GM12801 (cell line): ENCODE data around the gene VWC2L.

Experiments
- TF ChIP-seq, protein P1 (sequence below): IDR thresholded peaks from one replicate; pipeline ENCODE4 v1.5.1; 2011; ENCODE audit warnings: control low read depth; ENCODE audit not compliant: insufficient read length; ENCODE audit errors: extremely low read depth

The VWC2L gene

DNA sequence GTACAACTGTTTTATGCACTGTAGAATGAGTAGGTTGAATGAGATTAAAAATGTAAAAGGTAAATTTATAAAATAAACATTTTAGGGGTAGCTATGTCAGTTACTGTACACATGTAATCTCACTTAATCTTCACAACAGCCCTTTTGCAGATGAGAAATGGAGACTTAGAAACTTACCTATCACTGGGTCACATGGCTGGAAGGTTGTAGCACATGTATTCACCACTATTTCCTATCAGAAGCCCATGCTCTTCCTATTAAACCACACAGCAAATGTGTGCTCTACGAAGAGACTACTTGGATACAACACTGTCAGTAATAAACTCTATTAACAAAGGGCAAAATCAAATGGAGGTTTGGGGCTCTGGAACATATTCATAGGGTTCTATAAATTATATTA lies 60.5 kb downstream of the VWC2L start:
- TF ChIP-seq, protein P1, sequence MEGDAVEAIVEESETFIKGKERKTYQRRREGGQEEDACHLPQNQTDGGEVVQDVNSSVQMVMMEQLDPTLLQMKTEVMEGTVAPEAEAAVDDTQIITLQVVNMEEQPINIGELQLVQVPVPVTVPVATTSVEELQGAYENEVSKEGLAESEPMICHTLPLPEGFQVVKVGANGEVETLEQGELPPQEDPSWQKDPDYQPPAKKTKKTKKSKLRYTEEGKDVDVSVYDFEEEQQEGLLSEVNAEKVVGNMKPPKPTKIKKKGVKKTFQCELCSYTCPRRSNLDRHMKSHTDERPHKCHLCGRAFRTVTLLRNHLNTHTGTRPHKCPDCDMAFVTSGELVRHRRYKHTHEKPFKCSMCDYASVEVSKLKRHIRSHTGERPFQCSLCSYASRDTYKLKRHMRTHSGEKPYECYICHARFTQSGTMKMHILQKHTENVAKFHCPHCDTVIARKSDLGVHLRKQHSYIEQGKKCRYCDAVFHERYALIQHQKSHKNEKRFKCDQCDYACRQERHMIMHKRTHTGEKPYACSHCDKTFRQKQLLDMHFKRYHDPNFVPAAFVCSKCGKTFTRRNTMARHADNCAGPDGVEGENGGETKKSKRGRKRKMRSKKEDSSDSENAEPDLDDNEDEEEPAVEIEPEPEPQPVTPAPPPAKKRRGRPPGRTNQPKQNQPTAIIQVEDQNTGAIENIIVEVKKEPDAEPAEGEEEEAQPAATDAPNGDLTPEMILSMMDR, result no peak

DNA sequence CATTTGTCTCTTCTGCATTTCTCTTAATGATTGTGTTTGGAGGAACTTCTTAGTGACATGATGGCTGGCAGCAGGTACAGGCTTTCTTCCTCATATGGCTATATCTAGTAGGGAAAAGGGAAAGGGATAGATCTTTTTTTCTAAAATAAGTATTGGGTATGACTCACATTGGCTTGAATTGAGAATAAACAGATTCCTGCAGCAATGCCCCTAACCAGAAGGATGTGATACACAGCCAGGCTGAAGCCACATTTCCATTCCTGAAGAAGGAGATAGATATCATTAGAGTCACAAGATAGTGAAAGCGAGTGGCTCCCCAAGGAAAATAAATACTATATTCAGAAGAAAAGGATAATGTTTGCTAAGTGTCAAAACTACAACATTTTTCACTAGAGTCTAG lies 61.1 kb downstream of the VWC2L start:
- TF ChIP-seq, protein P1, result no peak

DNA sequence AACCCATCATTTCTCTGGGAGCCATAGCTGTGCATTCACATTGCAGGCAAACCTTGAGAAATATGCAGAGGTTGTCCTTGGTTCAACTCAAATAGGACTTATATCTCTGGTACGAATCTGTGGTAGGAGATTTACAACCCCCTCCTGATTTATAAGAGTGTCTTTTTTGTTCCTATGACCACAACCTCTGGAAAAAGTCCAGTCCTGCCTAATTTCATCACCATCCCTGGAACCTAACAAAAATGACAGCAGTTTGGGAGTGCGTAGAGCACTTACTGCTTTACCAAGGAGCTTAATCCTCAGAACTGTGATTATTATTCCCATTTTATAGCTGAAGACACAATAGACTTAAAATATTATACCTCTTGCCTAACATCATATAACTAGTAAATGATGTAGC lies 66.5 kb downstream of the VWC2L start:
- TF ChIP-seq, protein P1, result no peak

DNA sequence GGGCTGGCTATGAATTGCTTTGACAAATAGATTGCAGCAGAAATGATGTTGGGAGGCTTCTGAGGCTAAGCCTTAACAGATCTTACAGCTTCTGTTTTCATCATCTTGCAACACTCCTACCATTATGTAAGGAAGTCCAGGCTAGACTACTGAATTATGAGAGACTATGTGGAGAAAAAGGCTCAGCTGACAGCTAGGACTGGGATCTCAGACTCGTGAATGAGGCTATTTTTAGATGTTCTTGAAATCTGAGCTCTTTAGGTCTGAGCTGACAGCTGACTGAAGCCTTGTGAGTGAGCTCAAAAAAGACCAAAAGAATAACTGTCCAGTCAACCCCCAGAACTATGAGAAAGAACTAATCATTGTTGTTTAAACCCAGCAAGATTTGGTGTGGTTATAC lies 70.3 kb downstream of the VWC2L start:
- TF ChIP-seq, protein P1, result no peak

DNA sequence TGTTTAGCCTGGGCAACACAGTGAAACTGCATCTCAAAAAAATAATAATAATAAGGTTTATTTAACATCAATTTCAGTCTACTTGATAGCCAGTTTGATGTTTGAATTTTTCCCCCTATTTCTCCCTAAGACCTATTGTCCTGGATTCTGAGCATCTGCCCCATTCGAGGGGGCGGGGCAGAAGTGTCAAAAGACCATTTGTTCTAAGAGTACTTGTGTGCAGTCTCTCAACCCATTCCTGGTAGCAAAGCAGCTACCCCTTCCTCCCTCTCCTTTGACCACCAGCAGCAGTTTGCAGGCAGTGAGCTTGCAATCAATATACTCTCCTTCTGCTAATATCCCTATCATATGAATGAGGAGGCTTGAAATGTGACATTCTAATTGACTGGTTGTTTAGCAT lies 71.9 kb downstream of the VWC2L start:
- TF ChIP-seq, protein P1, result no peak

DNA sequence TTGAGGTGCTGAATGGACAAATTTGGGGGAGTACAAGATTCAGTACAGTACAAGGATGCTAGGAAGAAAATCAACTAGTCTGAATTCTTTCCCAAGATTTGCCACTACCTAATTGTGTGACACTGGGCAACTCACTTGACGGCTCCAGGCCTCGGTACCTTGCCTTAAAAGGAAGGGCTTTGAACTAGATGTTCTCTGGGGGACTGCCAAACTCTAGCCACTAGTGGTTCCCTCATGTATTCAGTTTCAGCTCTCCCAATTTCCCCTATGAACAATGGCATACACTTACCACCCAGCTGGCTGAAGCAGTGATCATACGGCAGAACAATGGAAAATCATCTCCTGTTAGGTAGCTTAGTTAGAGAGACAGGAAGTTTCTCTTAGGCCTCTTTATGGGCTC lies 73.4 kb downstream of the VWC2L start:
- TF ChIP-seq, protein P1, result no peak

DNA sequence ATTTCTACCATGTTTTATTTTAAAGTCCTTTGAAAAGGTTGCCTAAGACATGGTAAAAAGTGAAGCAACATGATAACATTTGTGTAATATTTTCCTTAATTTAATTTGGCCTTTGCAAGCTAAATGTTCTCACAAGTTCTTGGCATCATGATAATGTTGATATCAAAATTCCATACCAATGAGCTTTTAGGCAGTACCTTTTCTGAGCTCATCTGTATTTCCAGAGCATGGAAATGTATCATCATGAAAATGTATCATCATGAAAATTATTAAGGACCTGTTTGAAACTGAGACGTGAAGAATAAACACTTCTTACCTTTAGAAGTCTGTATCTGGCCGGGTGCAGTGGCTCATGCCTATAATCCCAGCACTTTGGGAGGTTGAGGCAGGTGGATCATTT lies 73.8 kb downstream of the VWC2L start:
- TF ChIP-seq, protein P1, result no peak

DNA sequence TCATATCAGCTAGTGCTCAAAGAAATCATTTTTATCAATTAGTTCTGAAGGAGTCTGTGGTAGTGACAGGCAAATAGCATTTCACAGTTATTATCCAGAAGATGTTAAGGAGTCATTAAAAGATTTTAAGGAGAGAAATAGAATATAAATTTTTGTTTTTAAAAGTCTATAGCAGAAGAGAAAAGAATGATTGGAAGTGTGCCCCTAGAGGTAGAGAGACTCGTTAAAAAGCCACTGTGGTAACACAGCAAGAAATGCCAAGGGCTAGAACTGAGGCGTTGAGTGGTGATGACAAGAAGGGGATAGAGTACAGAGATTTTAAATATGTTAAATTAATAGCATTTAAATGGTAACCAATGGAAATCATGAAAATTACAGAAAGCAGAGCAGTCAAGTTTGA lies 78.3 kb downstream of the VWC2L start:
- TF ChIP-seq, protein P1, result no peak
